PC-3 (cell line): ENCODE measurements around the gene ROCK1.

Source experiments
- EZH2 ChIP-seq: fragments of 300-600 bp; sonication (generic); IDR thresholded peaks from one replicate; pipeline ENCODE4 v1.6.1; 2017; ENCODE audit warnings: antibody characterized with exemption, mild to moderate bottlenecking, low read length; ENCODE audit not compliant: unreplicated experiment
- EZH2phosphoT487 ChIP-seq: fragments of 300-600 bp; sonication (generic); IDR thresholded peaks from 2 replicates; pipeline ENCODE4 v1.6.1; 2018; ENCODE audit warnings: mild to moderate bottlenecking, antibody characterized with exemption, low read length, borderline replicate concordance
- TF ChIP-seq, protein P1 (sequence below): fragments of 300-600 bp; sonication (generic); conservative IDR thresholded peaks from 2 replicates; pipeline ENCODE4 v1.5.1; 2017; ENCODE audit warnings: antibody characterized with exemption, low read depth, mild to moderate bottlenecking, low read length

DNA sequence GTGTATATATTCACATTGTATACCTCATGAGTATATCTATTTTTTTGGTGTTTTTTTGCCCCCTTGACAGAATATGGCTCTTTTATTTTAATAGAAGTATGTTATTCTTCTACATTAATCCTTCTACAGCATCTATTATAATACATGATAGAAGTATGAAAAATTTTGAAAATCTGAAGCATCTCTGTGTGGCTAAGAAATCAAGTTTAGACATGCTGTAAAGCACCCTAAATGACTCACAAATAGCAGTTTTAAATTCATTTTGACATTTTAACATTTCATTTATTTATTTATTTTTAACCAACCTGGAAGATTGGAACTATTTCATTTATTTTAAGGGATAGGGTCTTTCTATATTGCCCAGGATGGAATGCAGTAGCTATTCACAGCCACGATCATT lies 33.8 kb upstream of the ROCK1 start:
- TF ChIP-seq, protein P1, sequence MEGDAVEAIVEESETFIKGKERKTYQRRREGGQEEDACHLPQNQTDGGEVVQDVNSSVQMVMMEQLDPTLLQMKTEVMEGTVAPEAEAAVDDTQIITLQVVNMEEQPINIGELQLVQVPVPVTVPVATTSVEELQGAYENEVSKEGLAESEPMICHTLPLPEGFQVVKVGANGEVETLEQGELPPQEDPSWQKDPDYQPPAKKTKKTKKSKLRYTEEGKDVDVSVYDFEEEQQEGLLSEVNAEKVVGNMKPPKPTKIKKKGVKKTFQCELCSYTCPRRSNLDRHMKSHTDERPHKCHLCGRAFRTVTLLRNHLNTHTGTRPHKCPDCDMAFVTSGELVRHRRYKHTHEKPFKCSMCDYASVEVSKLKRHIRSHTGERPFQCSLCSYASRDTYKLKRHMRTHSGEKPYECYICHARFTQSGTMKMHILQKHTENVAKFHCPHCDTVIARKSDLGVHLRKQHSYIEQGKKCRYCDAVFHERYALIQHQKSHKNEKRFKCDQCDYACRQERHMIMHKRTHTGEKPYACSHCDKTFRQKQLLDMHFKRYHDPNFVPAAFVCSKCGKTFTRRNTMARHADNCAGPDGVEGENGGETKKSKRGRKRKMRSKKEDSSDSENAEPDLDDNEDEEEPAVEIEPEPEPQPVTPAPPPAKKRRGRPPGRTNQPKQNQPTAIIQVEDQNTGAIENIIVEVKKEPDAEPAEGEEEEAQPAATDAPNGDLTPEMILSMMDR: no peak
- TF ChIP-seq EZH2 (no peak), EZH2phosphoT487 (no peak)
